Urinary bladder (tissue), 4 donors: ENCODE data around the gene TRAPPC12. TPM values are rescaled to one million over a fixed set of nuclear protein-coding genes. Genes with fewer than 3 reads are reported as not detected.

Source experiments
- DNase-seq: peaks from one replicate; pipeline ENCODE4 v3.0.0-alpha.2; 2015; ENCODE audit errors: extremely low spot score
- H3K27ac ChIP-seq: one replicate; pipeline ENCODE4 v1.5.1; 2013; ENCODE audit warnings: low read depth, mild to moderate bottlenecking, moderate library complexity
- H3K36me3 ChIP-seq: one replicate; pipeline ENCODE4 v1.6.1; 2013; ENCODE audit warnings: mild to moderate bottlenecking, moderate library complexity; ENCODE audit not compliant: insufficient read depth
- H3K4me1 ChIP-seq: one replicate; pipeline ENCODE4 v1.6.1; 2013; ENCODE audit warnings: mild to moderate bottlenecking, moderate library complexity; ENCODE audit not compliant: insufficient read depth
- H3K4me3 ChIP-seq: one replicate; pipeline ENCODE4 v1.5.1; 2013; ENCODE audit warnings: low read depth, low read length
- WGBS: extraction: QIAGEN DNeasy Blood & Tissue Kit; methylation state at CpG from one replicate; pipeline ENCODE4 v1.1.7; 2013; 5-methylcytosine and 5-hydroxymethylcytosine counted together
- polyA plus RNA-seq: library from polyadenylated mRNA; stranded (reverse); fragments of 200-250 nt; gene quantifications from one replicate; pipeline ENCODE4 v1.2.3, GENCODE V29; 2013
- total RNA-seq: library from RNA; depleted of rRNA; stranded (reverse); fragments of >200 nt; gene quantifications from one replicate; pipeline ENCODE4 v1.2.3, GENCODE V29; 2014
- donor health status: healthy with polysubstance abuse.
- donor health status: healthy.

The TRAPPC12 gene
- total and polyA plus RNA-seq, 2 donors = 60.4 to 68.6 TPM

DNA sequence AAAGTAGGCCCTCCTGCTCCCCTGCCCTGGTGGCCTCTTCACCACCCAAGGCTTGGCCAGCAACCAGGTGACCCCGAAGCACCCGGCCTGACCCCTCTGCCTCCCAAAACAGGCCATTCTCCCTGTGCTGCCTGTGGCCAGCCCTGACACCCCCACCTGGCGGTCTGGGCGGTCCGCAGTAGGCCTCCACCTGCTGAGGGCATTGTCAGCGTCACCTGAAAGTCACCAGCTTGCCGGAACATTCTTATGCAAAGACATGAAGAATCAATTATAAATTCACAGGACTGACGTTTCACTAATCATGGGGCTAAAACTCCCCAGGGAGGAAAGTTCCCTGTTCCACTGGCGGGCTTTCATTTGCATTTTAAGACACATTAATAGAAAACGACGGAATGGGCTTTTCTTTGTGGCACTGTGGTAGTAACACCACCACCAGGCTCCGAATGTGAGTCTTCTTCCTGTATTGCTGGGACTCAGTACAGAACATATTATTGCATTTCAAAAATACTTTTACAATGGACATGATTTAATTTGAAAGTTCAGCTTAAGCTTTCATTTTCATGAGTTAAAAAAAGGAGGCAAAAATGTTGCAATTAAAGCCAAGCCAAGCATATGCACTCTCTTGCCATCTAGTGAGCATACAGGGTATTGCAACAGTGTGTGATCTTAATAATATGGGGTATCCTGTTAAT, 82.5 kb downstream of the TRAPPC12 start:
- H3K36me3 ChIP-seq = no peaks in the 10 kb centered on the region
- no peak overlapping the region for H3K27ac ChIP-seq
- no peaks in the 10 kb centered on the region for H3K4me1 ChIP-seq
- WGBS = 64% methylated on average over 12 of the region's 12 CpGs
- no peak overlapping the region for H3K4me3 ChIP-seq
- peak; percentile 58 for DNase-seq

DNA sequence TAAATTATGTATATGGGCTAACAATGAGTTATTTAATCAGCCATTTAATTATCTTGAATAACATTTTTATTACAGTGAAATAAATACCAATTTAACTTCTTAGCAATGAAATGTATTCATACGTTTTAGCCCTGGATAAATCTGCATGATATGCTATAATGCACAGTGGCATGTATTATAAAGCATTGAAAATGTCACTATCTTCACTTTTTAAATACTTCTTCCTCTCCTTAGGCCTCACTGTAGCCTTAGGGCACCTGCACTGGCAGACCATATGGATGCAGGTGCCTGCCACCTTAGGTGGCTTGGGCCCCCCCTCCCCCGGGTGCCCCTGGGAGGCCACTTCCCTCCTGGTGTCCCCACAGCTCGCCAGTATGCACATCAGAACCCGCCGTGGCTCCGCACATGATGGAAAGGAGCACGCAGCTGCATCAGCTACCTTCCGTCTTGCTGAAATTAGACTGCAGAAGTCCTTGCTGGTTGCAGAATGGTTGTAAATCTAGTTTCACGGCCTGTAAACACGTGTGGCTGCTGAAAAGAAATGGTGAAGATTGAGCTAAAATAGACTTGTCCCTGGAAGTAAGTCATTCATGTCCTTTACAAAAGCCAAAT, 83.1 kb downstream of the TRAPPC12 start:
- 67% methylated on average over 10 of the region's 10 CpGs for WGBS
- Histone ChIP-seq H3K4me1 (no peaks in the 10 kb centered on the region), H3K4me3 (no peak overlapping the region), H3K36me3 (no peaks in the 10 kb centered on the region), H3K27ac (no peak overlapping the region)
- DNase-seq = no peak

DNA sequence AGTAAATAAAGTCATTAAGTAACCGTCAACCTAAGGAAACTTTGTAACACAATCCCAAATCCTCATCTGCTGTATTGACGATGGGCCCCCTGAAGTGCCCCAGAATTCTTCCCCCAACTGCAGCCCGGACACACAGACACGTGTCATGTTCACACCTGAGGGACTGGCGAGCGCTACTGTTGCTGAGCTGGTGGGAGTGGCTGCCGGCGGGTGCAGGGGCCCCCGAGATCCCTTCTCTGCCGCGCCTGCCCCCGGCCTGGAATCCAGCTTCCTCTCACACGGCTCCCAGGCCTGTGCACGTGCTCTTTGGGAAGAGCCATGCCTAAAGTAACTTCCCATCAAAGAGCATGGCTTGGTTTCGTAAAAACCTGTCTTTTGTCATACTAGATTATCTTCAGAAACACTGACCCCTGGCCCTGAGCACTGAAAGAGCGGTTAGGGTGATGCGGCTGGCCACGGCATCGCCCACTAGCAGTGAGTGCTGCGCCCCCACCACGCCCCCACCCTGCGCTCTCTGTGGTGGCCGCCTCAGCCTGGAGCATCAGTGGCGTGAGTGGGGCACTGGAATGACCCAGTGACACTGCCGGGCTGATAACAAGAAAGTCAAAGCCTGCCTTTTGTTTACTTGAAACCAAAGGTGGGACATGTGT, 83.8 kb downstream of the TRAPPC12 start:
- H3K4me3 ChIP-seq = no peak overlapping the region
- H3K4me1 ChIP-seq = no peaks in the 10 kb centered on the region
- DNase-seq = no peak
- H3K36me3 ChIP-seq = no peaks in the 10 kb centered on the region
- no peak overlapping the region for H3K27ac ChIP-seq
- 82% methylated on average over 25 of the region's 25 CpGs for WGBS

DNA sequence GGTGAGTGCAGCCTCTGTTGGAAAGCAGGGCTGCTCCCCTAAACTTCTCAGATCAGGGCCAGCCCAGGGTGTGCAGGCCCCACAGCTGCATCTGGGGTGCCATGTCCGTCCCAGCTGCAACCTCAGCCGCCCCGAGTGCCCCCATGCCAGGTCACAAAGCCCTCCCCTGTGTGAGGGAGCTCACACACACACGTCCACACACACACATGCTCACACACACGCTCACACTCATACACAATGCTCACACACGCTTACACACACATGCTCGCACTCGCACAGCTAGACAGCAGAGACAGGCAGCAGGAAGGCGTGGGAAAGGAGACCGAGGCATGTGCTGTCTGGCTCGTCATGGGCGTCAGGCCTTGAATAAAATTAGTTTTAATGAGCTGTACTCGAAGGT, 84.5 kb downstream of the TRAPPC12 start:
- 93% methylated on average over 13 of the region's 13 CpGs for WGBS
- H3K27ac ChIP-seq = no peak overlapping the region
- H3K36me3 ChIP-seq = no peaks in the 10 kb centered on the region
- no peak overlapping the region for H3K4me3 ChIP-seq
- H3K4me1 ChIP-seq = no peaks in the 10 kb centered on the region
- no peak for DNase-seq

DNA sequence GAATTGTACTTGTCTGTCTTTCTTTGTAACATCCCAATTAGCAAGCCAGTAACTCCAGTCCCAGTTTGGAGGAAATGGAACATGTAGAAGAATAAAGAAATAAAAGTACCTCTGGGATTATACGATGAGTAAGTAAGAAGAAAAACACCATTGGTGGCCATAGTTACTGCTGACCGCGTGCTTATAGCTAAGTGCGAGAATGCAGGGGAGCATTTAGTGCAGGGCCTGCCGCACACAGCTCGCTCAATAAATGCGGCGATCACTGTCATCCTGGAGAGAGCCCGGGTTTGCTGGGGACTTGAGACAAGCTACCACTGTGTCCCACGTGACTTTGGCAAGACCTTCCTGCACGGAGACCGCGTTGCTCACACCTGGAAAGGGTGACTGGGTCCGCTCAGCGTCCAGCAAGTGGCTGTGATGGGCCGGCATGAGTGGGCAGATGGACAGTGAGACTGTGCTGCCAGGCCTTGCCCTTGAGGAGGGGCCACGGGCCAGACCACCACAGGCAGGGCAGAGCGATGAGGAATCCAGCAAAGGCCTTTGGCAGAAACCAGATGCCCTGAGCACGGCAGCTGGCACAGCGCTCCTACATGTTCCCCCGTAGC, 85.0 kb downstream of the TRAPPC12 start:
- Histone ChIP-seq H3K4me3 (no peak overlapping the region), H3K27ac (no peak overlapping the region), H3K4me1 (no peaks in the 10 kb centered on the region), H3K36me3 (no peaks in the 10 kb centered on the region)
- WGBS = 94% methylated on average over 21 of the region's 21 CpGs
- no peak for DNase-seq

DNA sequence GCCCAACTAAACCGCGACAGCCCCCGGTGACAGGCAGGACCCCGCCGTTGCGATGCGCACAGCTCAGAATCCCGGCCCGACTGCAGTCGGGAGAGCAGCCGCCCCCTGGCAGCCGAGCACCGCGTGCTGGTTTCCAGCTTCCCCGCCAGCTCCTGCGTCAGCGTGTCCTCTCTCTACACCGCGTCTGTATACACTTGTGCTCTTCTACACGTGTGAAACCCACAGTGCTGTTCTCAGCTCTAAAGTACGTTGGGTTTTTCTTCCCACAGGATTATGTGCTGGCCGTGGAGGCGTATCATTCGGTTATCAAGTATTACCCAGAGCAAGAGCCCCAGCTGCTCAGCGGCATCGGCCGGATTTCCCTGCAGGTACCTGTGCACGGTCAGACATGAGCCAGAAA, 85.8 kb downstream of the TRAPPC12 start:
- 94% methylated on average over 28 of the region's 28 CpGs for WGBS
- H3K4me3 ChIP-seq = no peak overlapping the region
- H3K4me1 ChIP-seq = no peaks in the 10 kb centered on the region
- DNase-seq = no peak
- no peak overlapping the region for H3K27ac ChIP-seq
- no peaks in the 10 kb centered on the region for H3K36me3 ChIP-seq

DNA sequence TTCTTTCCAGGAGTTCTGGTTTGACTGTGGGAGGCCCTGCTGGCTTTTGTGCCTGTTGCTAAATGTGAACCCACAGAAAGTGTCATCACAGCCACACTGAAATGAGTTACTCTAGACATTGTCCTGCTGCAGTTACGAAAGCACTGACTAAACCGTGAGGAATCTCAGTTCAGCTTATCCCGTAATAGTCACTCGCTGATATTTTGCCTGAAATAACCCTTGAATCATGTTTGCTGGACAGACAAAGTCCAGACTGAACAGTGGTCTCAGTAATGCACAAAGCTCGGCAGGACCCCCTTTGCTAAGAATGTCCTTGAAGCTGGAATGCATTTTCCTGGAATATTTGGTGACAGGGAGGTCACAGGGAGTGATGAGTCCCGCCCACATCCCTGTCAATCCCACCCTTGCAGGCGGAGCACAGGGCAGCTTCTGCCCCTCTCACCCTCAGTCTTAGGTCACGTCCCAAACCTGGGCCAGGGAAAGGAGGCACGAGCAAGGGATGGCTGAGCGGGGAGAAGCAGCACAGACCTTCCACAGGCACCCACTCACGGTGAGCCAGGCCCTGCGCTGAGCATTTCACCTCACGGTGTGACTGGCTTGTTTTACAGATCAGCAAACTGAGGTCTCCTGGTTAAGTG, 86.5 kb downstream of the TRAPPC12 start:
- Histone ChIP-seq H3K36me3 (no peaks in the 10 kb centered on the region), H3K4me3 (no peak overlapping the region), H3K27ac (no peak overlapping the region), H3K4me1 (no peaks in the 10 kb centered on the region)
- 81% methylated on average over 13 of the region's 13 CpGs for WGBS
- no peak for DNase-seq

DNA sequence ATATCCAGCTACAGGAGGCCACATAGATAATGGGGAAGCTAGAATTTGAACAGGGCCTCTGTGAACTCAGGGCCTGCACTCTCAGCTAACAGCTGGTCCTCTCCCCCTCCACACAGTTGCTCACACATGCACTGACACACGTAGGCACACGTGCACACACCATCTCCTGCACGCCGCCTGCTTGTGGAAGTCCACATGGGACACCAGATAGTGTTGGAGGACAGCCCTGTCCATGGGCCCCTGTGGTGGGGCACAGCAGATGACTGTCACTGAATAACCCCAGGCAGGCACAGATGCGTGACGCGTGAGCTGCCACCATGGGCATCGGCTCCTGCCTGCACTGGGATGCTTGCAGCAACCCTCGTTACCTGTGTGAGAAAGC, 87.0 kb downstream of the TRAPPC12 start:
- Histone ChIP-seq H3K4me3 (no peak overlapping the region), H3K4me1 (no peaks in the 10 kb centered on the region), H3K27ac (no peak overlapping the region), H3K36me3 (no peaks in the 10 kb centered on the region)
- DNase-seq = no peak
- WGBS = 95% methylated on average over 9 of the region's 9 CpGs

DNA sequence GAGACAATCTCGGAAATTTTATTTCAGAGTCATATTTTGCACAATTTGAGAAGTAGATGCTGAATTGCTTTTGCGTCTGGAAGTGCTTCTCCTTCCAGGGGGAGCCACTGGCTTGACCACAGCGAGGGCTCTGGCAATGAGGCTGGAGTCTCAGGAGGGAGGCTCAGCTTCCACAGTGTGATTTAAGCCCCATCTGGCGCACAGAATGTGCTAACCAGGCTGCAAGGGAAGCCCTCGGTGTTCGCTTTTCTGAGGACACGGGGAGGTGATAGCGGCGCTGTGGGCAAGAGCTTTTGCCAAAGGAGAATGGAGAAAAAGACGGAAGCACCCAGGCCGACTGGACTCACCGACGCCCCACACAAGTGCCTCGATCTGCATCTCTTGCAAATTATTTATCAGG, 87.5 kb downstream of the TRAPPC12 start:
- Histone ChIP-seq H3K27ac (no peak overlapping the region), H3K4me3 (no peak overlapping the region), H3K36me3 (no peaks in the 10 kb centered on the region), H3K4me1 (no peaks in the 10 kb centered on the region)
- DNase-seq = no peak
- WGBS = 91% methylated on average over 14 of the region's 14 CpGs

DNA sequence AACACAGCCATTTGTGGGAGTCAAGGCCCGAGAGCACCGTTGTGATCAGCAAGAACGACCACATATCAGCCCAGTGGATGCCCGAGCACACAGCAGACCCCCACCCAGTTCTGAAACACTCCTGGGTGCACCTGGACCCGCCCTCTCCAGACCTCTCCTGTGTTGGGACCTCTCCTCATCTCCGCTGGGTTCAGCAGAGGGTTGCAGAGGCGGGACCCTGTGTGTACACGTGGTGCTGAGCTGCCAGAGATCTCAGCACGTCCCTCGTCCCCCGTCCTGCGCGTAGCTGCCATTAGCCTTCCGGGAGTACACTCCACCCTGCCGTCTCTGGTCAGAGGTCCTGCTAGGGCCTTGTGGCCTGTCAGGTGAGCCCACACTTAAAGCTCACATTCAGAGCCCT, 88.2 kb downstream of the TRAPPC12 start:
- no peaks in the 10 kb centered on the region for H3K4me1 ChIP-seq
- WGBS = 93% methylated on average over 15 of the region's 15 CpGs
- no peak overlapping the region for H3K4me3 ChIP-seq
- DNase-seq = no peak
- H3K27ac ChIP-seq = no peak overlapping the region
- H3K36me3 ChIP-seq = no peaks in the 10 kb centered on the region

DNA sequence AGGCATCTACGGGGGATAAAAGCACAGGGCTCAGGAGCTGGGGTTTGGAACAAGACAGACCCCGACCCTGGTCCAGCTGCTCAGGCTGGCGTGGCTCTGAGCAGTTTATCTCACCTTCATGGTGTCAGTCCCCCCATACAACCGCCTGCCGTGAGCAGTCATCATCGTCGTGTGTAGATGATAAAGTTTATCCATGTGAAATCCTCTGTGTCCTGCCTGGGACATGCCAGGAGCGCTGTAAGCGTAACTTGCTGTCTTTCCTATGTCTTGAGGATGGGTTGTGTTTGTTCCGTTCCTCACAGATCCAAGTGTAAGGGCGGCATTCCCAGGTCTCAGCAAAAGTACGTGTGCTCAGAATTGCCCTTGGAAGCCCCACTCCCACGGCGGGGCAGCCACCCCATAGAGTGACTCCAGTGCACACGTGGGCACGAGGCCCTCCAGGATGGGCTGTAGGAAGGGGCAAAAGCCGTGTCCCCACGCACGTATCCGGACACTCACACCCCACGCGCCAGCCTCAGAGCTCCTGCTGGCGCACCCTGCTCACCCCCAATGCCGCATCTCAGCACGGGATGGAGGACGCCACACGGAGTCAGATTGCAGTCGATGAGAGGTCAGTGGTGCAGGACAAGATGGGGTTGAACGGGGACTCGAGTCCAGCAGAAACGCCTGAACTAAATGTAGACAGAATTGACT, 88.9 kb downstream of the TRAPPC12 start:
- 91% methylated on average over 31 of the region's 31 CpGs for WGBS
- H3K4me1 ChIP-seq = no peaks in the 10 kb centered on the region
- H3K27ac ChIP-seq = no peak overlapping the region
- no peak overlapping the region for H3K4me3 ChIP-seq
- no peak for DNase-seq
- H3K36me3 ChIP-seq = no peaks in the 10 kb centered on the region

DNA sequence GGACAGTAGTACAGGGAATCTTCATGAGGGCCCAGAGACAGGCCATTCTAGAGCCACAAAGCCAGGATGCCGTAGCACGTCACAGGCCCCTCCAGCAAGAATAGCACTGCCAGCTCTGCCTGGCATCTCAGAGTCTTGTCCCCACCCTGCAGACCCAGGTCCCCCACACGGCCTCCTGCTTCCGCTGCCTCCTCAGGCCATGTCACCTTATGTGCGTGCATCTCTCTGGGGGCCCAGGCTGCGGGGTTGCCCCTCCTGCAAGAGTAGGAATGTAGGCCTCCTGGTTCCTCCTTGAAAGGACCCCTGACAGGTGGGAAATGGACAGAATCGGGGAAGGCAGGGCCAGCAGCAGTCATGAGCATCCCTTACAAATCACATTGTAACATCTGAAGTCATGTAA, 90.0 kb downstream of the TRAPPC12 start:
- Histone ChIP-seq H3K4me1 (no peaks in the 10 kb centered on the region), H3K27ac (no peak overlapping the region), H3K4me3 (no peak overlapping the region), H3K36me3 (no peaks in the 10 kb centered on the region)
- 95% methylated on average over 7 of the region's 7 CpGs for WGBS
- DNase-seq = no peak

DNA sequence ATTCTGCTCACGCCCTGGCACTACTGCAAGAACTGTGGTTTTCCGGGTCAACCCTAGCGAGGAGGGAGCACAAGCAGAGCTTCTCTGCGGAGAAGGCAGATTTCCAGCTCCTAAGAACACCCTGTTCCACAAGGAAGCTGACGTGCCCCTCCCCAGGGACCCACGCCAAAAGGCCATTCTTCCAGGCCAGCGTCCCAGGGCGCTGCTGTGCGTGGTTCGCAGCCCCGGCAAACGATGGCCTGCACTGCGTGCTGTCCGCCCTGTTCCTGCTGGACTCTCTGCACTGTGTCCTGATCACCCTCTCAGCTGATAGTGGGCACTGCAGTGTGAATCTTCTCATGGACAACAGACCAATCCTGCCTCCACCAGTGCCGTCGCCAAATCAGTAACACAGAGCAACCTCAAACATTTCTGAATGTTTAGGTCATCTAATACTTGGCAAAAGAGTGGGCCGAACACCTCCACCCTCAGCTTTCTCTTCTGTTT, 90.7 kb downstream of the TRAPPC12 start:
- DNase-seq = no peak

More for the DNA sequence above, 90.7 kb downstream of the TRAPPC12 start:
- no peaks in the 10 kb centered on the region for H3K4me1 ChIP-seq
- 63% methylated on average over 17 of the region's 17 CpGs for whole genome bisulfite sequencing
- H3K27ac ChIP-seq = peak overlapping the region; percentile 25
- H3K36me3 ChIP-seq = no peaks in the 10 kb centered on the region
- H3K4me3 ChIP-seq = no peak overlapping the region
